HPDE6-E6E7 (cell line): Measurements from ENCODE around the gene KCNT2.
A peak's percentile ranks its signal among the peaks of the same experiment; 100 is the strongest.

Experiments used
- DNase-seq: peaks from one replicate; pipeline ENCODE4 v3.0.0; 2011; ENCODE audit warnings: missing footprints; ENCODE audit errors: extremely low spot score

The KCNT2 gene

GRCh38 chr1:196401452-196401833, 206.8 kb downstream of the KCNT2 start:
- DNase-seq: no peak

DNA sequence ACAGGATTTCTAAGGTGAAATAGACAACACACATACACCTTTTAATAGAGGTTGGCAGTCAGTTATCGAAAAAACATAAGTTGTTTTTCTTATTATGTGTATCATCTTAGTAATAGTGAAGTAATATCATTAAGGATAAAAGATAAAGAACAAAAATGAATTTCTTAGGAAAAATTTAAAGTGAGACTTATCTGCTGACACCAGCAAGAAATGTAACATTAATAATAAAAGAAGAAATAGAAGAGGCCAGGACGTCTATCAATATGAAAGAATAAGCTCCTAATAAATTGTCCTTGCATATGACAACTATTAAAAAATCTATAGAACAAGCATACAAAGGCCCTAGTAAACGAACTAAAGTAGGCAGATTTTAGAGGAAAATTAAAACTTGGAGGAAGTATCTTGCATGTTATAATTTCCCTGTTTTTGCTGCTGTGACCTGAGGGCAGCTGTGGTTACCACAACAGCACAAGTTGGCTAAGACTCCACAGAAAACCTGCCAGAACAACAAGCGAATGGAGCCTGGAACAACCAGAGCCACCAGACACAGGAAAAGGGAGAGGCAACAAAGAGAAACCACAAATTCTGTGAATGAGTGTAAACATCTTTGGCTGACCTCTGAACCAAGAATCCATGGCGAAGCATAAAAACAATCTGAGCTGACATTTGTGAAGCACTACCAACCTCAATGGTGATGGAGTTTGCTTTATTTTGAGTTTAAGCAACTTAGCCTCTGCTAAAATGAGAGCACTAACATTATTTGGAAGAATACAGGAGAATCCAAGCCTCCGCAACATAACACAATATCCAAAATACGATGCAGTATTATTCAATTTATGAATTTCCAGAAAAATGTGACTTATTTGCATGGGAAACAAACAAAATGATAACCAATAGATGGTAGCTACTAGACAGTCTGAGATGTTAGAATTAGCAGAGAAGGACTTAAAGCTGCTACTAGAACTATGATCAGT, 207.5 kb downstream of the KCNT2 start:
- peak; percentile 36 for DNase-seq

GRCh38 chr1:196399713-196400112, 208.5 kb downstream of the KCNT2 start:
- no peak for DNase-seq

GRCh38 chr1:196393742-196394141, 214.5 kb downstream of the KCNT2 start:
- DNase-seq: no peak

DNA sequence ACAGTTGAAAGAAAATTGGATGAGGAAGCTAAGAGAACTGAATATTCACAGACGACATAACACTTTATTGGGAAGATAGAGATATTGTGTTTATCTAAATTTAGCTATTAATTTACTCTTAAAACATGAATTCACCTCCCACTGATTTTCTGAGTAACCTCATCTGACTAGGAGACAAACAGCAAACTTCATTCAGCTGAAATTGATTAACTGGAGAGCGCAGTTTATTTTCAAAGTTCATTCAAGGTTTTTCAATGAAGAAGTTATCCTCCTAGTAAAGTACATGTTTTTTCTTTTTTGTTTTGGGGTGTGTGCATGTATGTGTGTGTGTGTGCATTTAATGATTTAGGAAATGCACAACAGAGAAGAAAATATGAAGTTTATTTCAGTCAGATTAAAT, 215.0 kb downstream of the KCNT2 start:
- DNase-seq: no peak

GRCh38 chr1:196387766-196388165, 220.5 kb downstream of the KCNT2 start:
- no peak for DNase-seq

GRCh38 chr1:196385109-196385508, 223.1 kb downstream of the KCNT2 start:
- no peak for DNase-seq

DNA sequence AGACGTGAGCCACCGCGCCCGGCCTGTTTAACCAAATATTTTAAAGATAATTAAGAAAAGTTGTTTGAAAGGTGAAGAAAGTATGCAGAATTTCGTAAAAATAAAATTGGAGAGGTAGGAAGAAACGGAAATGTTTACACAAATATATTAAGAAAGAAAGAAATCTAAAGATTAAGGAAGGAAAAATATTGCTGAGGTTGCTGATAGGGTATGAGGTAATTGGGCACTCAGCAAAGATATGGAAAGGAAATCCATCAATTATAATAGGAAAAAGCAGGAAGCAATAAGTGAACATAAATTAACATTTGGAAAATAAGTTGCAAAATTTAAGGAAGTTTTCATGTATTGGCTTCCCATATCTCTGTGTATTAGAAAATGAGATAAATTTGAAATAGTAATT, 225.9 kb downstream of the KCNT2 start:
- no peak for DNase-seq

DNA sequence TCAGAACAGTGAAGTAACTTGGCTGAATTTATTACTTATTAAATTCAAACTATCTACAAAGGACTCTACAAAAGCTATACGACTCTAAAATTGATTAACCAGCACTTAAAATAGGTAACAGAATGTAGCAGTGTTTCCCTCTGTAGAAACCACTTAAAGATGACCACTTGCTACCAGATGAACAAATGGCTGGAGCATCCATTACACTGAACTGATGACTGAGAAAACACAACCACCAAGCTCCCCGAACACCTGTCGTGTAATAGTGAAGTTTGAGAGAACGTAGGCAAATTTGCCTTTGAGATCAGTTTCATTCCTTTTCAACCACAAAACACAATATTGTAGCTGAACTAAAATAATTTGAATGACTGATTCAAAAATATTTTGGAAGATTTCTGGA, 226.7 kb downstream of the KCNT2 start:
- no peak for DNase-seq

DNA sequence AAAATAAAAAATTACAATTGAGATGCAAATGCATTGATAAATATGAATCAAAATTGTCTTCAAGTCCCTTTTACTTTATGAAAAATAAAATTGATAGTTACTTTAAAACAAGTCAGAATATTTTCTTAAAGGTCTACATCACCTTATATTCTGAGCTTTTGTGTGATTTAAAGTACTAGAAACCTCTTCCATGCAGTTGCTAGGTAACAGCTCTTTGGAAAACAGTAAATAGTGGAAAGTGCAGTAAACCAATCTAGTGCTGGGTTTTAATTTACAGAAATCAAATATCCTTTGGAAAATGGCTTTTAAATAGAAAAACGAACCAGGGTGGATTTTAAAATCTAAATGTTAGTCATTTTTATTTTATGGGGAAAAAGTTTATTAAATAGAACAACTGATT, 227.9 kb downstream of the KCNT2 start:
- DNase-seq: no peak

DNA sequence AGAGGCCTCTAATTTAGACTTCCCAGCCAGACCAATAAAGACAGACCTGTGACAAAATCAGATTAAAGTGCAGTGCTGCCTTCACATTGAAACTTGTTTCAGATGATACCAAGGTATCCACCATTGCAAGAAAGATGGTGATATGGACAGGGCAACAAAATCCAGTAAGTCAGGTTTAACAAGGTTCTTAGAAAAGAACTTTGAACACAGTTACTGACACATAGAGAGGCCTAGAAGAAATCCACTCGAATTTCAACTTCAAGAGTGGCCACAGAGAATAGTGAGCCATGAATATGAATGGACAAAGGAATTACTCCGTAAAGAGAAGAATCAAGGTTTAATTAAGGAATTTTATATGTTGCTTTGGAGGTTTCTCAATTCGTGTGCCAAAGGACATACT, 230.4 kb downstream of the KCNT2 start:
- DNase-seq: no peak

GRCh38 chr1:196376630-196377328, 231.5 kb downstream of the KCNT2 start:
- no peak for DNase-seq

DNA sequence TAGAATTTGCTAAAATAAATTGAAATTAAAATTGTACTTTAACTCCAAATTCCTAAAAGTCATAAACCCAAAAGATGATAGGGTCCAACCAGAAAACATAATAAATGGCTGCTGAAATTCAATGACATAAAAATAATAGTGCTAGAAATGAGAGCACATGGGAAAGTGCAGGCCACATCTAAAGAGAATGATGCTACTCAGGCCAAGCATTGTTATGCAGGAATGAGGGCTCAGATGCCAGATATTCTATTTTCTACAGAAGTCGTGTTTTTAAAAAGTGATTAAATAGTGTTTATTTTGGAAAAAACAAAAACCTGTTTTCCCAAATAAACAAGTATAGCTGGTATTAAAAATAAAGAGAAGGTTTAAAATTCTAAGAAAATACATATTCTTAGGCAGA, 234.4 kb downstream of the KCNT2 start:
- DNase-seq: no peak

DNA sequence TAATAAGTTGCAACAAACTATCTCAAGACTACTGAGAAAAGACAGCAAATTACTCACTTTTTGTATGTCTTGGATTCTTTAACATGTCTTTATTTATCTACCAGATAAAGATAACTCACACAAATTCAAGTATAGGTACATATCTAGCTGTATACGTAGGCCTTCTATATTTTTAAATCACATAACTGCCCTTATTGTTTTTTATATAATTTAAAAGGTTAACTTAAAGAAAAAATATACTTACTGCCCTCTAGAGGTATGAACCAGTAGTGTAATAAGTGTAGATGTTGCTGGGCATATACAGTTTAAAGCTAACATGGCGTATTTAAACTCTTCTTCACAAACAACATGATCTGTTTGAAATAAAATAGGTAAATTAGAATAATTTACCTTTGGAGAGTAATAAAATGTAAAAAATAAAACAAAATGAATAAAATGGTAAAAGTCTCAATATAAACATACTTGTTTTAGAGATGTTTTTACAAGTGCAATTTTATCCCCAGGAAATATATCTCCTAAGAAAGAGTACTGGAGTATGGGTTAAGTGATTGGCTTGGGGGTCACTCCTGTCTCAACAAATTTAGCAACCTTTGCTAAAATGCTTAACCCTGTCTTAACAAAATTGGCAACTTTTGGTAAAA, 235.2 kb downstream of the KCNT2 start:
- DNase-seq: no peak

- no peak for DNase-seq
Measured at GRCh38 chr1:196367838-196368237, 240.4 kb downstream of the KCNT2 start.

GRCh38 chr1:196366817-196367495, 241.3 kb downstream of the KCNT2 start:
- DNase-seq: no peak

DNA sequence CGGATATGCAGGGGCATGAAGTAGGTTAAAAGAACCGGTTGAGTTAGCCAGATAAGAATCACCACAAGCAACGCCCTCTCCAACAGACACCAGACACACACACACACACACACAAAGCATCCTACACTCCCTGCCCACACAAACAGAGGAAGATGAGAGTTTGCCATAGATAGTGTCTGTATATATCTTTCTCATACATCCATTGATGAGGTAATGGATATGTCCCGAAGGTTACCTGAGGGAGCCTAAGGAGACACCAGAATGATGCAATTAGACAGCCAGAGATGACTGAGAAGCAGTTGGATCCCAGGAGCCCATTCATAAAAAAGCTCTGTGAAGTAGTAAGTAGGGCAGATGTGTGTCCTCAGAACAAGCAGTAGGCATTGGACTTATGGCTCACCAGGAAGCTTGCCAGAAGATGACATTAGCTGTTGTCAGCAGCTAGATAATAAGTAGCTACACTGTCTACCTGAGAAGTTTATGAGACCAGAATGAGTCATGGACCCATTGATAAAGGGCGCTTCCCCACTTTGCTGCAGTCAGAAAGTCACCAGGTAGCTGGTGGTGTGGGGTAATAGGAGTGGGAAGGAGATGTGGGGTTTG, 247.0 kb downstream of the KCNT2 start:
- peak; percentile 17 for DNase-seq

- DNase-seq: no peak
Measured at GRCh38 chr1:196357913-196358312, 250.3 kb downstream of the KCNT2 start.

DNA sequence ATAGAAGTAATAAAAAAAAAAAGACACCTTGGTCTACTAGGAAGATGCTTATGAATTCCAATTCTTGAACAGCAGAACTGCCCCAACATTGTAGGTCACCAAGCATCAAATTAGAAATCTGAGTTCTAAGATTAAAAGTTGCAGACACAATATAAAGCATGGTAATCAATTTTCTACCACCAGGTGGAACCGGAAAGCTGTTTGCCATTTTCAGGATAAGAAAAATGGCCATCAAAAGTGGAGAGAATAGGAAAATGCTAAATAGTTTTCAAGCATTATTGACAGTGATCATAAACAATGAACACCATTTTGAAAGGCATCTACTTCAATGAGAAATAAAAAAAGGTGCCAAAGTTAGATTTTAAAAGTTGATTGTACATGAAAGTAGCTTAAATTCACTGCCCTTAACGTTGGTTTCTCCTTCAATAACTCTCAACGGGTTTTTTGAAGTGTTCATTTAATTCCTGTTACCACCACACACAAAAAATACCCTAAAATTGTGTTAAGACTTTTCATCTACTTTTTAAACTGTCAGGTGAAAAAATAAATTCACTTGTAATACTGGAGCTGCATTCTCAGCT, 252.9 kb downstream of the KCNT2 start:
- no peak for DNase-seq

DNA sequence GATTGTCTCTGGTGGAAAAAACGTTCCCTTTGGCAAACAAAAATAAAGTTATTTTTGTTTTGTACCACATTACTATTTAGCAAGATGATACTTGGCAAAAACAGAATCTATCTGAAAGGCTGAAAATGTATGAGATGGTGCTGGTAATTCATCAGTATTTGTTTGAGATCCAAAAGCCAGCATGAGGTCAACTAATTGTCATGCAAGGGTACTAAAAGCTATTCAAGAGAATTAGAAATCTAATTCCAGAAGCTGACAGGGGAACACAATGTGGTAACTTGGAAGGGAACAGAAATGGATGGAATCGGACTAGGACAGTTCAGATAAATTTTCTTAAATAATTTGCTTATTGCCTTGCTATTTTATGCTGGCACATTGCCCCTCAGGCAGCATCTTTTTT, 263.8 kb downstream of the KCNT2 start:
- DNase-seq: no peak

GRCh38 chr1:196324345-196324744, 283.9 kb downstream of the KCNT2 start:
- no peak for DNase-seq
